HuH-7 (cell line): Measurements from ENCODE around the gene WWP2.
"Not testable (repeated sequence)": the region's sequence is repeated elsewhere in the genome, so short reads cannot be mapped to it uniquely, and the experiment has no call there.

Experiments
- DNase-seq: peaks from one replicate; pipeline ENCODE4 v3.0.0; 2011; ENCODE audit warnings: low spot score

WWP2 gene

DNA sequence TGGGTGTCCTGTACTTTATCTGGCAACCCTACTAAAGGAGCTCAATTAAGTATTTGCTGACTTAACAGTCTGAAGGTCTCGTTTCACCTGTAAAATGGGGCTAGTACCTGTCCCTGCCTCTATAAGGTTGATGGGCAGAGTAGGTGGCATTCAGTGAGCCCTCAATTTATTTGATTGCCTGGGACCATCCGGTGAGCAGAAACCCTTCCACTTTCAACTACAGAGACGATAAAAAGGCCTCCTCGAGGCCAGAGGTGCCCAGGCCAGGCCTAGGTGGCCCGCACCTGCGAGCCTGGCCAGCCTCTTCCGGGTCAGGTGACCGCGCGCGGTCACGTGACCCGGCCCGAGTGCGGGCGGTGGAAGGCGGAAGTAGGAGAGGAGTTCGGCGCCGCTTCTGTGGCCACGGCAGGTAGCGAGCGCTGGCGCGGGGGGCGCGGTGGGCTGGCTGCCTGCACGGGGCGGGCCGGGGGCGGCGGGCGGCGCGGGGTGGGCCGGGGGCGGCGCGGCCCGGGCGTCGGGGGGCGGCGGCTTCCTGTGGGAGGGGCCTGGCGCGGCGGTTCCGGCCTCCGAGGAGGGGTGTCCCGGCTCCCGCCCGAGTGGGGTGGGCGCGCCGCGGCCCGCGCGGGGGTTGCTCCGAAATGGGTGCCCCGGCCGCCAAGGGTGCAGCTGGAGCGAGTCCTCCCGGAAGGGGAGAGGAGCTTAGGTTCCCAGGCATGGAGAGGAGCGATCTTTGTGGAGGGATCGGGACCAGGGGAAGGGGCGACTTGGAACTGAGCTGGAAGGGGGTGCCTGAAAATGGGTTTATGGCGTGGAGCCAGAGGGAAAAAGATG is at the start of gene WWP2:
WWP2 (plus strand) TSS at position 350 of the 831 bp plus-strand sequence. CDS start 24,679 bp downstream, outside the sequence.
- peak; percentile 92 for DNase-seq

DNA sequence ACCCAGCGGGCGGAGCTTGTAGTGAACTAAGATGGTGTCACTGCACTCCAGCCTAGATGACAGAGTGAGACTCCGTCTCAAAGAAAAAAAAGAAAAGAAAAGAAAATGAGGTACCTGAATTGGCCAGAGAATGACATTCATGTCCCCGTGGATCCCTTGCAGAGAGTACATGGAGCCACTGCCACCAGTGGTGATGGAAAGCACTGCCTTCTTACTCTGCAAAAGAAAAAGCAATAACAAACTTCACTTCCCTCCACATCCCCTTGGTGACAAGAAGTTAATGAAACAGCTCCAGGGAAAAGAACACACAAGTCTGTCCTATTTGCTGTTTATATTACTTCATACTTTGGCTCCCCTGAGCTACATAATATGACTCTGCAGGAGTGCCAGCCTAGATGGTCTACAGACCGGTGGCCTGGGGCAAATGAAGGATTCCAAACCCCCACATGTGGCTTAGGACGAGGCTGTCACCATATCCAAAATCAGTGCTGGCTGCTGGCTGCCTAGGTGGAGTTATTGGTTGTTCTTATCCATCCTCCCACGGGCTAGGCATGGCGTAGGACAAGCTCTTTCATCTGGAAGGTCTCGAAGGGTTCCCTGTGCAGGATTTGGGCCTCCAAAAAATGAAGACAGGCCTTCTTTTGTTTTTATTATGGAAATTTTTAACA is 49.1 kb upstream of the WWP2 start:
- no peak for DNase-seq

DNA sequence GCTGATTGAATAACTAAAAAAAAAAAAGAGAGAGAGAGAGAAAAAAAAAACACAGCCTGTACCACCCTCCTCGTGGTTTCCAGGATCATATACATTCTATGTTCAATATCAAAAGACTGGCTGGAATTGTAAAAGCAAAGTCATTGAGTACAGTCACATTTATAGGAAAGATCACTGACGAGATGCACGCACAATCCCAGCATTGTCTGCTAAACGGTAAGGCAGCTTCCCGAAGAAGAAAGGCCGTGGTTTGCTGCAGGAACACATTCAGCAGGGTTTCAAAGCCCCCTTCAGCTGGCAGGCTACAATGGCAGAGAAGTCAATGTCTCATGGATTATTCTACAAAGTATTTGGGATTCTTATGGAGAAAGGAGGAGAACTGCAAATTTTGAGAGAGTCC is 45.1 kb upstream of the WWP2 start:
- DNase-seq = no peak

DNA sequence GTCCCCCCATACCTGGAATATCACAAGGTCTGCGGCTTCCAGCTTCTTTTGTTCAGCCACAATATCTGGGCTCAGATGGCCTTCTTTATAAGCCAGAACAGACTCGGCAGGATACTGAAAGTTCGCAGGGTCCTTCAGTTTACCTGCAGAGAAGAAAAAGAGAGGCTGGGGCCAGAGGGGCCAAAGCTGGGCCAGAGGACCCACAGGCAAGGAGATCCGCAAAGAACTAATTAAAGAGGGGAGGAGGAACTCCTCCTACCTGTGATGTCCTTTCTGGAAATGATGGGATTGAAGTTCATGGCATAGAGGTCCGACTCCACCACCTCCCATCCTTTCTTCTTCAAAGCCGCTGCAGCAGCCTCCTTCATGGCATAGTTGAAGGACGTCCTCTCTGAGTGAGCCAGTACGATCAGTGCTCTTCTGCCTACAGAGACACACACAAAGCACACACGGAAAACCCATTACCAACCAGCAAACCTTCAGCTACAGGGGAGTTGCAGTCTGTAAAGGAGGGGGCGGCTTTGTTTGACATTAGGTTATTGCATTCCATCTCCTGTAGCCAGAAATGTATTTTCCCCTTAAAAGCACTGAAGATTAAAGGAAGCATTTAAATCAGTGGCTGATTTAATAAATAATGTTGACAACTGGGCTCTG is 43.9 kb upstream of the WWP2 start:
- no peak for DNase-seq

DNA sequence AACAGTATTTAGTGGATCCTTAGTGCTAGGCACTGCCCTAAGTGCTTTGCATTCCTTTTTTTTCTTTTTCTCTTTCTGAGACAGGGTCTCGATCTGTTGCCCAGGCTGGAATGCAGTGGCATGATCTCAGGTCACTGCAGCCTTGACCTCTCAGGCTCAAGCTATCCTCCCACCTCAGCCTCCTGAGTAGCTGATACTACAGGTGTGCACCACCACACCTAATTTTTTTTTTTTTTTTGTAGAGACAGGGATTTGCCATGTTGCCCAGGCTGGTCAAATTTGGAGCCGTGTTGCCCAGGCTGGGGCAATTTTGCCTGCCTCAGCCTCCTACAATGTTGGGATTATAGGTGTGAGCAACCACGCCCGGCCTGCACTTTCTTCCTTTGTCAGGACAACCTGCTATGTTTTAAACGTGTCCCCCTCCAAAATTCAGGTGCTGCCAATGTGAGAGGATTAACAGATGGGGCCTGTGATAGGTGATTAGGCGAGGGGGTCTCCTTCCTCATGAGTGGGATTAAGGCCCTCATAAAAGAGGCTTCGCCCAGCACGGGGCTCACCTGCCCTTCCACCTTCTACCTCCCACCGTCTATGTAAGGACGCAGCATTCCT is 41.2 kb upstream of the WWP2 start:
- DNase-seq = no peak

DNA sequence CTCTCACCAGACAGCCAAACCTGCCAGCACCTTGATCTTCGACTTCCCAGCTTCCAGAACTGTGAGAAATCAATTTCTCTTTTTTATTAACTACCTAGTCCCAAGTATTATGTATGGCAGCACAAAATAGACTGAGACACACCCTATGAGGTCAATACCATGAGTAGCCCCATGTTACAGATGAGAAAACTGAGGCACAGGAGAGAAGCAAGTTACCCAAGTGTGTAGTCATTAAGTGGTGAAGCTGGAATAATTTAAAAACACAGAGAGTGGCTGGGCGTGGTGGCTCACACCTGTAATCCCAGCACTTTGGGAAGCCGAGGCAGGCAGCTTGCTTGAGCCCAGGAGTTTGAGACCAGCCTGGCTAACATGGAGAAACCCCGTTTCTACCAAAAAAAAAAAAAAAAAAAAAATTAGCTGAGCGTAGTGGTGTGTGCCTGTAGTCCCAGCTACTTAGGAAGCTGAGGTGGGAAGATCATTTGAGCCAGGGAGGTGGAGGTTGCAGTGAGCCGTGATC is 40.6 kb upstream of the WWP2 start:
- DNase-seq = no peak

DNA sequence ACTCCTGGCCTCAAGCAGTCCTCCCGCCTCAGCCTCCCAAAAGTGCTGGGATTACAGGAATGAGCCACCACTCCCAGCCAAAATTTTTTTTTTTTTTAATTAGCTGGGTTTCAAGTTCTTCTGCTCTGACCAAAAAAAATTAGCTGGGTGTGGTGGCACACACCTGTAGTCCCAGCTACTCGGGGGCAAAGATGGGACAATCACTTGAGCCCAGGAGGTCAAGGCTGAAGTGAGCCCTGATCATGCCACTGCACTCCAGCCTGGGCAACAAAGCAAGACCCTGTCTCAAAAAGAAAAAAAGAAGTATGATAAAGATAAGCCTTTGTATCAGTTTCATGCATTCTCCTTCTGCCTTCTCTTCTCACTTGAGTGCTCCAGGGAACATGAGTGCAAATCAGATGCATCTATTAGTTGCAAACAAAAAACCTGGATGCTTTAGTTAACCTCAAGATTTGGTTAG is 37.7 kb upstream of the WWP2 start:
- DNase-seq = no peak

DNA sequence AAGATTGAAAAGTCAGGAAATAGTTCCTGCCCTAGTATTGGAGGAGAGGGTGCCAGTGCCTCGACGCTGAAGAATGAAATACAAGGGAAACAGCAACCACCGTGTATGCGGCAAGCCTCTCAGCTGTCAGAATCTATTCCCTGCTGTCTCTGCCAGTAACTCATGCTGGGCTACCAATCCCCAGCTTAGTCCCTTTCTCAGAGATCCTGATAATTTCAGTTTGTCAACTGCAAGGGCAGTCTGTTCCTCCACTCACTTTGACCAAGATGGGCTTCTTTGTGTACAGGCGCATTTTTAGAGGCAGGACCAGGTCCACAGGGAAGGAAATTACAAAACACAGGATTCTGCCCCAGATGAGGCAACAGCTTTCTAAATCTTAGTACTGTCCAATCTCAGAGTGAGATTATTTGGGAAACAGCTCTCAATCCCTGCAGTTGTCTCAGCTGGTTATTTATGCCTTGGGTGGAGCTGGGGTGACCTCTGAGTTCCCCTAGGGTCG is 37.1 kb upstream of the WWP2 start:
- DNase-seq = no peak

DNA sequence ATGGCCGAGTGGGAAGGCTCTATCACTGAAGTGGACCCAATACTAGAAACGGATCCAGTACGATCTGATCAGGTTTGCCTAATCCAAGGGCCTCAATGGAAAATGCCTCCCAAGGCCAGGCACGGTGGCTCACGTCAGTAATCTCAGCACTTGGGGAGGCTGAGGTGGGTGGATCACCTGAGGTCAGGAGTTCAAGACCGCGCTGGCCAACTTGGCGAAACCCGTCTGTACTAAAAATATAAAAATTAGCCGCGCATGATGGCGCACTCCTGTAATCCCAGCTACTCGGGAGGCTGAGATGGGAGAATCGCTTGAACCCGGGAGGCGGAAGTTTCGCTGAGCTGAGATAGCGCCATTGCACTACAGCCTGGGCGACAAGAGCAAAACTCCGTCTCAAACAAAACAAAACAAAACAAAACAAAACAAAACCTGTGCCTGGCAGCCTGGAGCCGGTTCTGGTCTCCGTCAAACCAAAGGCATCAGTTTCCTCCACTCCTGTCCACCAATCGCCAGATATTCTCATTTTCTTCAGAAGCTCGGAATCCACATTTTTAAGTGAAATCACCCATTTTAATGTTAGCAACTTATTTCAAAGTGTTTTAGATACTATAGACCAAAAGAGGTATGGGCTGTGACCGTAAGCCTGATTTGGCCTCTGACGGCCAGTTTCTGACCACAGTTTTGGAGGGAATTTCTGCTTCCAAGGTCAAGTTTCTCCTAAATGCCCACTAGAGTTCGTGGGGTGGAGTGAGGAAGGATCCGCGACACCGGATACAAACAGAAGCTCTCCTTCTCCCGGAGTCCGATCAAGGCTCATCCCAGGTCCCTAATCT is 36.4 kb upstream of the WWP2 start:
- DNase-seq = no peak

DNA sequence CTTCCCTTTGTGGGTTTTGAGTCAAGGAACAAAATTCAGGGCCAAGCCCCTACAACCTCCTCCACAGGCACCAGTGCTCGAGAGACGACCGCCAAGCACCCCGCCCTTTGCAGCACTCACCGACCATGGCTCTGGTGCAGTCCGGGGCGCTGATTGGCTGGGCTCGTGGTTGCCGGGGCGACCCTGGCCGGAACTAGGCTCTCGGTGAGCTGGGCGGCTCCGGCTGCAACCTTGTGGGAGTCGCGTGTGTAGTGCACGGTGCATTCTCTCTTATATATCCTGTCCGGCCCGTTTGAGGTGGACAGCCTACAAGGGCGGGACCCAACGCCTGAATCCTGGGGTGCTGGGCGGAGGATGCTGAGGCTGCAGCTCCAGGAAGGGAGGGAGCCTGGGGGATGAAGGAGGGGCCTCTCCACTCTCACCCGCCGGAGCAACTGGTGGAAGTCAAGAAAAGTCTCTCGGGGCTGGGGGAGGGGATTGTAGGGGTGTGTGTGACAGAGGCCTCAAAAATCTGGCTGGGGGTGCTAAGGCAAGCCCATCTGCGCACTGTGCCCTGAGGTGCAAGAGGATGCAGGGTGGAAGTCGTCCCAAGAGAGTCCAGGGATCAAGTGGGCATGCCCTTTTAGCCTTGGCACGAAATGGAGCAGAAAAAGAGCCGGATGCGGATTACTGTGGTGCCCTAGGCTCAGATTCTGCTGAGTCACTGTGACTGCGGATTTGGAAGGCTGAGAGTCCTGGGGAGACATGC is 35.6 kb upstream of the WWP2 start, which contains the start of gene NQO1:
NQO1 (minus strand) TSS at position 248 of the 748 bp plus-strand sequence; CDS start at position 127, 121 bp downstream.
- DNase-seq = no peak

DNA sequence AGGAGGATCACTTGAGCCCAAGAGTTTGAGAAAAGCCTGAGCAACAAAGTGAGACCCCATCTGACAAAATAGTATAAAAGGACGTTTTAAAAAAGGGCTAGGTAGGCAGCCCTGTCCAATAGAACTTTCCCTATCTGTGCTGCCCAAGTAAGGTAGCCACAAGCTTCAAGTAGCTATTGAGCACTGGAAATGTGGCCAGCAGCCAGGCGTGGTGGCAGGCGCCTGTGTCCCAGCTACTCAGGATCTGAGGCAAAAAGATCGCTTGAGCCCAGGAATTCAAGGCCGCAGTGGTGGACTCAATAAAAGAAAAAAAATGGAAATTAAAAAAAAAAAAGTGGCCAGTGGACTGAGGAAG is 34.2 kb upstream of the WWP2 start:
- no peak for DNase-seq

DNA sequence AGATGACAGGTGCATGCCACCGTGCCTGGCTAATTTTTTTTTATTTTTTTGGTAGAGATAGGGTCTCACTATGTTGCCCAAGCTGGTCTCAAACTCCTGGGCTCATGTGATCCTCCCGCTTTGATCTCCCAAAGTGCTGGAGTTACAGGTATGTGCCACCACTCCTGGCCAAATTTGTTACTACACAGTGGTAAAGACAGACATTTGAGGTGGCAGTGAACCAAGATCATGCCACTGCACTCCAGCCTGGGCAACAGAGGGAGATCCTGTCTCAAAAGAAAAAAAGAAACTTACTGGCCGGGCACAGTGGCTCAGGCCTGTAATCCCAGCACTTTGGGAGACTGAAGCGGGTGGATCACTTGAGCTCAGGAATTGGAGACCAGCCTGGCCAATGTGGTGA is 33.1 kb upstream of the WWP2 start:
- DNase-seq = not testable (repeated sequence)

DNA sequence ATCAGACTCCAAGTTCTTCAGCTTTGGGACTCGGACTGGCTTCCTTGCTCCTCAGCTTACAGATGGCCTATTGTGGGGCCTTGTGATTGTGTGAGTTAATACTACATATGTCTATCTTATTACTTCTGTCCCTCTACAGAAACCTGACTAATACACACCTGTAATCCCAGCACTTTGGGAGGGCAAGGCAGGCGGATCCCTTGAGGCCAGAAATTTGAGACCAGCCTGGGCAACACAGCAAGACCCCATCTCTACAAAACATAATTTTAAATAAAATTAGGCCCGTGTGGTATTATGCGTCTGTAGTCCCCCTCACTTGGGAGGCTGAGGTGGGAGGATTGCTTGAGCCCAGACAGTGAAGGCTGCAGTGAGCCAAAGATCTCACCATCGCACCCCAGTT is 30.9 kb upstream of the WWP2 start:
- DNase-seq = not testable (repeated sequence)

DNA sequence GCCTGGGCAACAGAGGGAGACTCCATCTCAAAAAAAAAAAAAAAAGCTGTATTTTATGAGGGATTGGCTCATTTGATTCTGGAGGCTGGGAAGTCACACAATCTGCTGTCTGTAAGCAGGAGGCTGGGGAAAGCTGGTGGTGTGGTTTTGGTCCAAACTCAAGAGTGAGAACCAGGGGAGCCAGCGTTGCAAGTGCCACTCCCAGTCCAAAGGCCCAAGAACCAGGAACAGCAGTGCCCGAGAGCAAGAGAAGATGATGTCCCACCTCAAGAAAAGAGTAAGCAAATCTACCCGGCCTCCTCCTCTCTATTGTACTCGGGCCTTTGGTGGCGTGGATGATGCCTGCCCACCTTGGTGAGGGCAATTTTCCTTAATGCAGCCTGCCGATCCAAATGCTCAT is 30.0 kb upstream of the WWP2 start:
- DNase-seq = no peak

DNA sequence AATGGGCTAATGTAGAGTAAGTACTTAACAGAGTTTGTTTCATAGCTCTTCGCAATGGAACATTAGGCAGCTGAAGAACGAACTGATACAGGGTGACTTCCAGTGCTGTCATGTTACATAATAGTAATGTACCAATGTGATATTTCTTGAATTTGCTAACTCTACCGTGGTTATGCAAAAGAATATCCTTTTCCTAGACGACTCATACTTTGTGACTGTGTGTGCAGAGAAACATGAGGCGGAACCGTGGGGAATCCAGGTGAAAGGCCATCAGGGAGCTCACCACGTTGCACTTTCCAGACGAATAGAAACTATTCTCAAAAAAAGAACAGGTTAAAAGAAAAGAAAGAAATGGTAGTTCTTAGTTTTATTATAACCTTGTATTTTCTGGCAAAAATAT is 20.6 kb upstream of the WWP2 start:
- no peak for DNase-seq

DNA sequence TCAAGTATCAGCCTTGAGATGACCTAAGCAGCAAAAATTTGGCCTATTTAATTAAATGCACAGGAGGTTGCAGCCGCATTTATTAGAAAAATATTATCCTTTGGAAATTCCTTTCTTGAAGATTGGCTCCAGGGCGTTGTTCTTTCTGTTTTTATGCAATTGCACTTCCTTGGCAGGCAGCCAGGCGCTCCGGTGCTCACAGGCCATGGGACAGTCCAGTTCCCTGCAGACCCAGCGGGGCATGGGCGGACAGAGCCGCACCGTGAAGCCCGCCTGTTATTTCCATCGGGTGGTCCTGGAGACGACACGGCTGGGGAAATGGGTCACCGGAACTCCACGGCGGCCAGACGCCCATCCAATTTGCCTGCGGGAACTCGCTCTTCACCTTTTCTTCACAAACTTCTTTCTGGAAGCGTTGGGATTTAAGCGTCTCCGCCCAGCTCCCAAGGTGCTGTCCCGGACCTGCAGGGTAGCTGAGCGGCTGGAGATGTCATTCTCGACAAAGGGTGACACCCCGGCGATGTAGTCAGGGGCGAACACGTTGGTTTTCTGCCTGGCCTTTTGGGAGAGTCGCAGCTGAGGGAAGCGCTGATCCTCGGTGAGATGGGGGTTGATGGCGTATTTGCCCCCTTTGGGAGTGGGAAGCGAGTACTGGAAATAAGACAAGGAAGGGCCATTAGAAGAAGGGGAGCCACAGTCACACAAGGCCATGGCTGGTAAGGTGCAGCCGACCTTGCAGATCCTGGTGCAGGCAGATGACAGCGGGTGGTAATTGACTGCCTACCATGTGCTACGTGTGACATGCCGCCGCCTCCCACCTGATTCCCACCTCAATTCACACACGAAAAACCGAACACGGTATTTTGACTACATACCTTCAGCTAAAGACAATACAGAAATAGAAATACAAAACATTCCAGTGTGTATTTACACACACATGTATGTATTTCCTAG is 19.9 kb upstream of the WWP2 start:
- DNase-seq = no peak

DNA sequence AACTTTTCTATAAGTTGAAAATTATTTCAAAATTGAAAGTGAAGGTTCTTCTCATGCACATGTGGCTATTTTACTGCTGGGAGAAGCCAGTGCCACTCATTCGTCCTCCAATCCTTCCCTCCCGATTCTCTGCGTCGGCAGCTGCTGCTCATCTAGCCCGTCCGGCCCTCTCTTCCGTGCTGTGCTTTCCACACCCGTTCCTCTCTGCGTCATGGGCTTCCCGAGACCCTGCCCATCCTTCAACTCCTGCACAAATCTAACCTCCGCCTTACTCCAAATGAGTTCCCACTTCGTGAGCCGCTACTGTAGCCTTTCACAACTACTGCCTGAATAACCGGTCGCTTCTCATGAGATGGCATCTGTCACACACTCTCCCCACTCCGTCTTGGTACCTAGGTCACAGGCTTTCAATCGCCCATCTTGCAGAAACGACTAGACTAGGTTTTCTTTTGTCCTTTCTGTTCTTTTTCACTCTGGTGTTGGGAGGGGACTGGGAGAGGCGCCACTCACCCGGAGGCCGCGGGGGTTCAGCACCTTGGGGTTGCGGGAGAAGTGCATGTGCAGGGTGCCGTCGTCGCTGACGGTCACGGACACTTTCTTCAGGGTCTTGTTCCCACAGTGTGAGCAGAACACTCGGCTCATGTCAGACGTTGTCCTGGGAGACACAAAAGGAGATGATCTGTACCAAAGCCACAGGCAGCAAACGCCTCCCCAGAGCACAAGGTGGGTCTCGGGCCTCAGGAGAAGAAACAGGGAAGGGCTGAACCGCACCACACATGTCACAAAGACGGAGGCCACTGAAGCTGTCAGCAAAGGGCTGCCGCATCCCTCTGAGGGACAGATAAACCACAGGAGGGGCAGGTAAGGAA is 17.5 kb upstream of the WWP2 start:
- no peak for DNase-seq

DNA sequence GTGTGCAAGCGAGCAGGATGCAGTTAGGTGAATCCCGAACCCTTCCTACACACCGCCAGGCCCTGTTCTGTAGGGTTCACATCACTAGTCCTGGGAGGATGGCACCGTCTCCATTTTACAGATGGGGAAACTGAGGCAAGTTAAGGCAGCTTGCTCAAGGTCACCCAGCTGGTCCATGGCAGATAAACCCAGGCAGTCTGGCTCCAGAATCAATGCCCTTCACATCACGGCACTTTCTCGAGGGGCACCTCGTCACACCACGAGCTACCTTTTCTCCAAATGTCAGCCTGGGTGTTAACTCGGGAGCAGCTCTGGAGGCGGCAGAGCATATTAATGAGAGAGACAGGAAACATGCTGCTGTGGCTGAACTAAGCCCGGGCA is 16.9 kb upstream of the WWP2 start:
- no peak for DNase-seq
